ENCODE results near the gene C12orf76.

- no peak for TF ChIP-seq EZH2 (IDR thresholded peaks at IDR 0.05; ENCODE audit: low read length)
- TF ChIP-seq, protein P1, sequence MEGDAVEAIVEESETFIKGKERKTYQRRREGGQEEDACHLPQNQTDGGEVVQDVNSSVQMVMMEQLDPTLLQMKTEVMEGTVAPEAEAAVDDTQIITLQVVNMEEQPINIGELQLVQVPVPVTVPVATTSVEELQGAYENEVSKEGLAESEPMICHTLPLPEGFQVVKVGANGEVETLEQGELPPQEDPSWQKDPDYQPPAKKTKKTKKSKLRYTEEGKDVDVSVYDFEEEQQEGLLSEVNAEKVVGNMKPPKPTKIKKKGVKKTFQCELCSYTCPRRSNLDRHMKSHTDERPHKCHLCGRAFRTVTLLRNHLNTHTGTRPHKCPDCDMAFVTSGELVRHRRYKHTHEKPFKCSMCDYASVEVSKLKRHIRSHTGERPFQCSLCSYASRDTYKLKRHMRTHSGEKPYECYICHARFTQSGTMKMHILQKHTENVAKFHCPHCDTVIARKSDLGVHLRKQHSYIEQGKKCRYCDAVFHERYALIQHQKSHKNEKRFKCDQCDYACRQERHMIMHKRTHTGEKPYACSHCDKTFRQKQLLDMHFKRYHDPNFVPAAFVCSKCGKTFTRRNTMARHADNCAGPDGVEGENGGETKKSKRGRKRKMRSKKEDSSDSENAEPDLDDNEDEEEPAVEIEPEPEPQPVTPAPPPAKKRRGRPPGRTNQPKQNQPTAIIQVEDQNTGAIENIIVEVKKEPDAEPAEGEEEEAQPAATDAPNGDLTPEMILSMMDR (optimal IDR thresholded peaks at IDR 0.05 in 1 of 3, IDR thresholded peaks at IDR 0.05 in 1 of 3, conservative IDR thresholded peaks at IDR 0.05 in 1 of 3; ENCODE audit: extremely low read depth in 1 of 3, insufficient read depth in 2 of 3, low read length in 3 of 3) = no peak
These were observed 53.0 kb downstream of the C12orf76 start for GRCh38 chr12:109995361-109995685.

Measured in keratinocyte (primary cell).